HG03135 (cell line): ENCODE results near the gene LOXHD1.

Experiments
- ATAC-seq: cut with Tn5 transposase; IDR thresholded peaks from one replicate; pipeline ENCODE4 v1.9.1; 2021; ENCODE audit warnings: mild to moderate bottlenecking, moderate library complexity; ENCODE audit not compliant: unreplicated experiment

Gene LOXHD1

GRCh38 chr18:46482831-46483230 lies 174.2 kb downstream of the LOXHD1 start:
- no peak for ATAC-seq

GRCh38 chr18:46481847-46482245 lies 175.2 kb downstream of the LOXHD1 start:
- no peak for ATAC-seq

DNA sequence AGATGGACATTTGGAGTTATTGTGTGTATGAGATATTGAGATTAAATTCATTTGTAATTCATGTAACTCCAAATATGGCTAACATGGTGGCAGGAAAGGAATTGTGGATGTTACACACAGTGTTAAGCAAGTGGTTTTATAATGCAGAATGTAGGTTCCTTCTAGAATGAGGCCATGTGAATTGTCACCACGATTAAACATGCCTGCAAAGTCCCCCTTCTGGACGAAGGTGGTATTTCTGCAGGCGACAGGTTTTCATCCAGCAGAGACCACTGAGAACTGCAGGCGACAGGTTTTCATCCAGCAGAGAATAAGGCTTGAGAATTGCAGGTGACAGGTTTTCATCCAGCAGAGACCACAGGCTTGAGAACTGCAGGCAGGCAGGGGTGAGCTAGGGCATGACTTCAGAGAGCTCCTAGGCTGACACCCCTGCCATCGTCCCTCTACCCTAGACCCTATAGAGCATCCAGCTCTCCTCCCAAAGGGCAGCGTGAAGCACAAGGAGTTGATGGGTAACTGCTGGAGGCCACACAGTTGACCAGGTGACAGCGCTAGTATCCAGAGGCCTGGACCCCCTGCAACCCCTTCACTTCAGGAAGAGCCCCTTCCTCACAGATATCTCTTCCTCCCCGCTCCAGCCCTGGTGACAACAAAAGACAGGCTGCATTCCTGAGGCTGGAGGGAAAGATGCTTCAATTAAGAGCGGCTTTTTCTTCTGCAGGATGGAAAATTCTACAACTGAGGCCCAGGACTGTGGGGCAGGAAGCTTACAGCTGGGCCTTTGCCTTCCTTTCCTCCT lies 175.8 kb downstream of the LOXHD1 start:
- no peak for ATAC-seq

- ATAC-seq = no peak
Observed at GRCh38 chr18:46480226-46480625, 176.8 kb downstream of the LOXHD1 start.

DNA sequence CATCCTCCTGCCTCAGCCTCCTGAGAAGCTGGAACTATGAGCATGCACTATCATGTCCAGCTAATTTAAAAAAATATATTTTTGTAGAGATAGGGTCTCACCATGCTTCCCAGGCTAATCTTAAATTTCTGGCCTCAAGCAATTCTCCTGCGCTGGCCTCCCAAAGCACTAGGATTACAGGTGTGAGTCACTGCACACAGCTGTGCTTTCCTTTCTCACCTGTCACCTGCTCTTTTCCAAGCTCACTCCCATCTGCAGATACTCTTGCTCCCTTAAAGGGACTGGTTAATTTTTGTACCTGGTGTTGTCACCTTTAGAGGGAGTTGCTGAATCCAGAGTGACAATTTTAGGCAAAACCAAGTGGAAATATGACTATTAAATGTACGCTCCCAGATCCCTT lies 178.2 kb downstream of the LOXHD1 start:
- ATAC-seq = no peak

GRCh38 chr18:46477425-46478011 lies 179.5 kb downstream of the LOXHD1 start:
- no peak for ATAC-seq

GRCh38 chr18:46475390-46475752 lies 181.6 kb downstream of the LOXHD1 start:
- no peak for ATAC-seq

DNA sequence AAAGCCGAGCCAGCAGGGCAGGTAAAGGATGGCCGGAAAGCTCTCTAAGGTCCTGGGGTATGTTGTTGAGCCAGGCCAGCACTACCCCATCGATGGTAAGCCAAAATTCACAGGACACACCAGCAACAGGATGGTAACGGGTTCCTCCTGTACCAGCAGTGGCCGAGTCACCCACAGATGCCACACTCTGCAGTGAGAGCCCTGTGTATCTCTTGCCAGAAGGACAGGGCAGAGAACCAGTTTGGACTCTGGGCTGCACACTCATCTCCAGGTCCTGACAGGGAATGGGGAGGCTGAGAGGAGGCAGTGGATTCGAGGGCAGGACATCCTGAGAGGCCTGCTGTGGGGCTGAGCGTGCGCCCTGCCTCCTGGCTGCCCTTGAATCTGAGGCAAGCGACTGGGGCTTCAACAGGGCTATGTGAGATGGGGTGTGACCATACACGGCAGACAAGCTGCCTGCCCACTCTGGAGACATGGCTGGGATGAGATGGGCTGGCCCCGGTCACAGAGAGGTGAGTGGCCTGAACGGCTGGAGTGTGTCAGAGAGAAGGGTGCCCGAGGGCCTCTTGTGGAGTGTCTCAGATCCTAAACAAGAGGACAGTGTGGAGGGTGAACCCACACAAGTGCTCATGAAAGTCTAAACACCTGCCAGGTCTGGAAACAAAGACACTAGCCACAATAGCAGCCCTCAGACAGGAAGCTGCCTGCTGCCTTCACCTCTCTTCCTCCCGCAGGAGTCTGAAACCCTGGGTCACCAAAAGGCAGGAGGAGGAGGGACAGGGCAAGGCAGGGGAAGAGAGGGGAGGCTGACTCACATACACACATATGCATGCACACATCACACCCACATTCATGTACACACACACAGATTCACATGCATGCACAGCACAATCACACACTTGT lies 182.3 kb downstream of the LOXHD1 start:
- ATAC-seq = no peak

DNA sequence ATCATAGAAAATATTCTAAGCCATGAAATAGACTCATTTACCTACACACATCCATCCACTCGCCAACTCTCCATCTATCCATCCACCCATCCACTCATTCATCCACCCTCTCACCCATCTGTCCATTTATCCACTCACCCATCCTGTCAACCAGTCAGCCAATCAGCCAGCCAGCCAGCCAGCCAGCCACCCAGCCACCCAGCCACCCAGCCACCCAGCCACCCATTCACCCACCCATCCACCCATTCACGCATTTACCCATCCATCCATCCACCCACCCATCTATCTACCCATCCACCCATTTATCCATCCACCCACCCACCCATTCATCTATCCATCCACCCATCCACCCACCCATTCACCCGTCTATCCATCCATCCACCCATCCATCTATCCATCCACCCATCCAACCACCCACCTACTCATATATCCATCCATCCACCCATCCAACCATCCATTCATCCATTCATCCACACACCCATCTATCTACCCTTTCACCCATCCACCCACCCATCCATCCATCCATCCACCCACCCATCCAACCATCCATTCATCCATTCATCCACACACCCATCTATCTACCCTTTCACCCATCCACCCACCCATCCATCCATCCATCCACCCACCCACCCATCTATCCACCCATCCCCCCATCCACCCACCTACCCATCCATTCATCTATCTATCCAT lies 185.1 kb downstream of the LOXHD1 start:
- ATAC-seq = no peak

DNA sequence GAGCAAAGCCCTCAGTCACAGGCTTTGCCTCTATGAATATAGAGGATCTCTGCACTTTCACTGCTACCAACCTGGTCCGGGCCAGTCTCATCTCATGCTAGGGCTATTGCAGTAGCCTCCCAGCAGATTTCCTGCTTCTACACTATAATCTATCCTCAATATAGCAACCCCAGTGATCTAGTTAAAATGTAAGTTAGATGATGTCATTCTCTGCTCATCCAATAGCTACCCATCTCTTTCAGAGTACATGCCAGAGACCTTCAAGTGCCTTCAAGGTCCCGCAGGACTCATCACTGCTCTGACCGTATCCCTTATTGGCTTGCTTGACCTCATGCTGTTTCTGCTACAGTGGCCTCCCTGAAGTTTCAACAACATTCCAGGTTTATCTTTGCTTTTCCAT lies 186.3 kb downstream of the LOXHD1 start:
- no peak for ATAC-seq

DNA sequence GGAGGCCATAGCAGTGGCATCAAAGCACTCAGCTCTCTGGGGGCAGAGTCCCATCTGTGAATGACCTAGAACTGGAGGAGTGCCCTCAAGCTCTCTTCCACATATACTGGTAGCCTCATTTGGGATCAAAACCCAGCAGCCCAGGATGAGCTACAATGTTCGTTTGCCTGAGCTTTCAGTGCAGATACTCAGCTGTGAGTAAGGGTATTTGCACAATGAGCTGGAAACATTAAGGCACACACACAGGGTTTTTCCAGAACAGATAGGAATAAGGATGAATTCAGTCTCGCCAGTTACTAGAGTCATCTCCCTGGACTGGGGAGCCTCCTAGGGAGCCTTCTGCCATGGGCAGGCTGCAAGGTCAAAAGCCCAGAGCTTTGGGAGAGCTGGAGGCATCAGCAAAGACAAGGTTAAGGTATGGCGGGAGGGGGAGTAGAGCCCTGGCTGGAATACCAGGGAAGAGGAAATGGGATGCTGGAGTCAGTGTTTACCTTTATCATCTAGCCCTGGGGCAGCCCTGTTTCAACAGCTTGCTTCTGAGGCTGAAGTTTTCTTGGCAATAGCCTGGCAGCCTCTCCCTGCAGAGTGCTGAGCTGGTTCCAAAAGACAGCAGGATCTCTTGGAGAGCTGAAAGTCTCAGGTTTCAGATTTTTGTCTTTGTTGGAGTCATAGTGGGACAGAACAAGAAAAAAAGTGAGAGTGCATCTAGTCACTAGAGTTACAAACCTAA lies 187.7 kb downstream of the LOXHD1 start:
- no peak for ATAC-seq

DNA sequence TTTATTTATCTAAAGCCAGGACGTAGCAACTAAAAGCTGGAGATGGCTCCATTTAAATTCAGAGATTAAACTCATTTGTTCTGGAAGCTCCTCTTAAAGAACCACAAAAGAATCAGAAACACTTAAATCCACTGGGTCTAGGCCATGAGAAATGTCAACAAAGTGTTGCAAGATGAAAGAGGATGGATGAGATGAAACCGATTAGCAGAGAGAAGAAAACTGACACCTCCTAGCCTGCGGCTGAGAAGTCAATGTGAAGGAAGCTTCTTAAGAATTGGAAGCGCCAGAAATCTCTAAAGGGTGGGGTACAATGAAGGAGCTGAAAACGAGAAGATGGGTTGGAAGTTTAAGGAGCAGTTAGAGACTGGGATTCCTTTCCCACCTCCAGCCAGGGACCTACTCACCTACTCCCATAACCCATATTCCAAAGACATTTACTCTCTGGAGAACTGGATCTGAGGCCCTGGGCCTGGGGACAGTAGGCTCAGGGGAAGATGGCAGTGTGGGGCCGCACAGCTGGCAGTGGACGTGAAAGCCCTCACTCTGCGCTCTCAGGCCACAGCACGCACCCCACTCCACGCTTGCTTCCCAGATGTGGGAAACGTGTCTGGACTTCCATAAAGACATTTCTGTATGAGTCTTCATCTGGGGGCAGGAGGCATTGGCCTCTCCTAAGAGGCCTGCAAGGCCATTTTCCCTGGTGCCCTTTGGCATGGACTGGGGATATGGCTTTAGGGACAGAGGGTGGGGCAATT lies 188.4 kb downstream of the LOXHD1 start:
- ATAC-seq = no peak

DNA sequence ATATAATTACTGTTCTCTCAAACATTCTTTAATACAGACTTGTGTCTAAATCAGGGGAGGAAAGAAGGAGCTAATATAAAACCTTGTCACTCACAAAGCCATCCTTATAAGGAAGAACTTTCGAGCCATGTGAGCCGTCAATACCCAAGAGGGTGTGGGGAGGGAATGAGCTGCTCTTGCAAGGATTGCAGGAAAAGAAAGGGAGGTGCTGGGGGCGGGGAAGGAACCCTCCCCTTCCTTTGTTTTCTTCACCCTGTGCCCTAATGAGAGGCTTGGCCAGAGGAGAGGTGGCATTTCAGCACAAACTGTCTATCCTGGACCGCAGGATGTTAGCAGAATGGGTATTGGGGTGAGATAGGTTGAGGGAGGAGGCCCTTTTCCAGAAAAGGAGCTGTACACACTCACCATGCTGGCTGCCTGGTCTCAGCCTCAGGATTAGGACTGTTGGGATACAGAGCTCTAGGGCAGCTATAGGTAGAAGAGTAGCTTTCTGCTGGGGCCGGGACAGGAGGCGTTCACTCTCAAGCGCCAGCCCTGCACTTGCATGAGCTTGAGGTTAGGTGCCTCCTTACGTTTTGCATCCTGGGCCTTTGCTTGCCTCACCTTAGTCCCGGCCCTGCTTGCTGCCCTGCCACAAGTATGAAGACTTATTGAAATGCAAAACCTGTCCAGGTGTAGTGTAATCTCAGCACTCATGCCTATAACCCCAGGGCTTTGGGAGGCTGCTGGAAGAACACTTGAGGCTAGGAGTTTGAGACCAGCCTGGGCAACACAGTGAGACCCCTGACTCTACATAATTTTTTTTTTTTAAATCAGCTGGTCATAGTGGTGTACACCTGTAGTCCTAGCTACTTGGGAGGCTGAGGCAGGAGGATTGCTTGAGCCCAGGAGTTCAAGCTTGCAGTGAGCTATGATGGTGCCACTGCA lies 190.5 kb downstream of the LOXHD1 start:
- ATAC-seq = no peak

GRCh38 chr18:46464926-46465655 lies 191.9 kb downstream of the LOXHD1 start:
- ATAC-seq = no peak

DNA sequence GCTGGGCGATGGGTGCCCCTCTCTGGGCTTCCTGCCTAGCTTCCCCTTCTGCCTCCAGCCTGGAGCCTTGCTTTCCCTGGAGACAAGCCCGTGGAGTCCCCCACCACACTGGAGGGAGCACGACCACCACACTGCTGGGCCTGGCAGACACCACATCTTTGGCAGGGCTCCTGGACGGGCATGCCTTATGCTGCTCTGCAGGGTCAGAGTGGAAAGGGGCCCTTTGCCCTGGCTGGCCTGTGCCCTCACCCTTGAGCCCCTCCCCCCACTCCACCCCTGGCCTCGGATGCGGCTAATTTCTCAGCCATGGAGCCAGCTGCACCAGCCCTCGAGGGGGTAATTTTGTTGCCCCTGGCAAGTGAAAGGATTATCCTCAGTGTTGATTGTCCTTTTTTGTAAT lies 194.5 kb downstream of the LOXHD1 start:
- no peak for ATAC-seq

GRCh38 chr18:46461993-46462392 lies 195.0 kb downstream of the LOXHD1 start:
- no peak for ATAC-seq

GRCh38 chr18:46460754-46461153 lies 196.3 kb downstream of the LOXHD1 start:
- ATAC-seq = no peak
